MV-4-11 (cell line): ENCODE data around the gene SHISAL1.
"Not testable (repeated sequence)": the region's sequence is repeated elsewhere in the genome, so short reads cannot be mapped to it uniquely, and the experiment has no call there.

Experiments used
- DNase-seq: peaks from one replicate; lab custom pipeline; 2025; lab: John Stamatoyannopoulos, UW

SHISAL1 gene

GRCh38 chr22:44260216-44261035 is 52.3 kb downstream of the SHISAL1 start:
- no peak for DNase-seq

GRCh38 chr22:44259366-44260215 is 53.2 kb downstream of the SHISAL1 start:
- DNase-seq: no peak

- no peak for DNase-seq
Measured at GRCh38 chr22:44256556-44257485, 55.9 kb downstream of the SHISAL1 start.

GRCh38 chr22:44256085-44256484 is 56.7 kb downstream of the SHISAL1 start:
- no peak for DNase-seq

- DNase-seq: no peak
Measured at GRCh38 chr22:44254811-44255210, 57.9 kb downstream of the SHISAL1 start.

- no peak for DNase-seq
Measured at GRCh38 chr22:44249376-44250147, 63.2 kb downstream of the SHISAL1 start.

GRCh38 chr22:44248926-44249325 is 63.8 kb downstream of the SHISAL1 start:
- DNase-seq: no peak

GRCh38 chr22:44247923-44248892 is 64.5 kb downstream of the SHISAL1 start:
- DNase-seq: no peak

GRCh38 chr22:44247346-44247745 is 65.4 kb downstream of the SHISAL1 start:
- no peak for DNase-seq

- DNase-seq: no peak
Measured at GRCh38 chr22:44246615-44247326, 66.0 kb downstream of the SHISAL1 start.

- no peak for DNase-seq
Measured at GRCh38 chr22:44245867-44246266, 66.9 kb downstream of the SHISAL1 start.

- DNase-seq: no peak
Measured at GRCh38 chr22:44245438-44245837, 67.3 kb downstream of the SHISAL1 start.

GRCh38 chr22:44244265-44244822 is 68.4 kb downstream of the SHISAL1 start:
- DNase-seq: no peak

GRCh38 chr22:44243761-44244160 is 69.0 kb downstream of the SHISAL1 start:
- DNase-seq: no peak

GRCh38 chr22:44242946-44243724 is 69.6 kb downstream of the SHISAL1 start:
- DNase-seq: no peak

GRCh38 chr22:44241121-44241520 is 71.6 kb downstream of the SHISAL1 start:
- DNase-seq: not testable (repeated sequence)

GRCh38 chr22:44237290-44237689 is 75.5 kb downstream of the SHISAL1 start:
- no peak for DNase-seq

GRCh38 chr22:44234372-44234771 is 78.4 kb downstream of the SHISAL1 start:
- not testable (repeated sequence) for DNase-seq
